GM23338 (cell line): Measurements from ENCODE around the gene MTCL3.

ENCODE experiments used
- ATAC-seq: fragments of 200-7000 bp; cut with Tn5 transposase; 3 replicates; pipeline ENCODE4 v1.9.1; 2020
- DNase-seq: peaks from one replicate; pipeline ENCODE4 v3.0.0-alpha.2; 2015; ENCODE audit warnings: low spot score
- H2AFZ ChIP-seq: fragments of 200-600 bp; sonication (generic); 2 replicates; pipeline ENCODE4 v1.8.0; 2016; ENCODE audit warnings: antibody characterized with exemption, mild to moderate bottlenecking, moderate library complexity
- H3F3A ChIP-seq: fragments of 200-600 bp; sonication (generic); replicated peaks from 2 replicates; pipeline ENCODE4 v1.8.0; 2017; ENCODE audit warnings: antibody characterized with exemption, mixed run types, low read depth
- H3K27ac ChIP-seq: fragments of 200-600 bp; sonication (generic); 2 replicates; pipeline ENCODE4 v1.6.1; 2016; ENCODE audit warnings: low read depth
- H3K27me3 ChIP-seq: fragments of 200-600 bp; sonication (generic); 2 replicates; pipeline ENCODE4 v1.8.0; 2016; ENCODE audit warnings: mild to moderate bottlenecking, mixed run types, moderate library complexity; ENCODE audit not compliant: insufficient read depth
- H3K36me3 ChIP-seq: fragments of 200-600 bp; sonication (generic); 2 replicates; pipeline ENCODE4 v1.8.0; 2016; ENCODE audit warnings: mild to moderate bottlenecking; ENCODE audit not compliant: insufficient read depth
- H3K4me1 ChIP-seq: fragments of 200-600 bp; sonication (generic); 2 replicates; pipeline ENCODE4 v1.8.0; 2016; ENCODE audit warnings: mild to moderate bottlenecking, moderate library complexity; ENCODE audit not compliant: insufficient read depth
- H3K4me2 ChIP-seq: fragments of 200-600 bp; sonication (generic); 2 replicates; pipeline ENCODE4 v1.7.1; 2017; ENCODE audit warnings: mixed run types
- H3K4me3 ChIP-seq: fragments of 200-600 bp; sonication (generic); 2 replicates; pipeline ENCODE4 v1.6.1; 2016; ENCODE audit warnings: mixed run types
- H3K79me2 ChIP-seq: fragments of 200-600 bp; sonication (generic); replicated peaks from 2 replicates; pipeline ENCODE4 v1.8.0; 2017; ENCODE audit warnings: mild to moderate bottlenecking; ENCODE audit not compliant: insufficient read depth
- H3K9me2 ChIP-seq: fragments of 200-600 bp; sonication (generic); 2 replicates; pipeline ENCODE4 v1.8.0; 2017; ENCODE audit not compliant: insufficient read depth
- H4K20me1 ChIP-seq: fragments of 200-600 bp; sonication (generic); replicated peaks from 2 replicates; pipeline ENCODE4 v1.8.0; 2017; ENCODE audit warnings: mild to moderate bottlenecking; ENCODE audit not compliant: insufficient read depth
- H3K27ac Mint-ChIP-seq: 2 replicates; pipeline ENCODE4 v1.8.0; 2020; ENCODE audit warnings: inconsistent platforms, mild to moderate bottlenecking, moderate library complexity, mixed read lengths
- H3K27me3 Mint-ChIP-seq: 3 replicates; pipeline ENCODE4 v1.8.0; 2022; ENCODE audit warnings: low read depth, mild to moderate bottlenecking, moderate library complexity, mixed read lengths, inconsistent platforms; ENCODE audit not compliant: insufficient read depth, poor library complexity
- H3K36me3 Mint-ChIP-seq: 3 replicates; pipeline ENCODE4 v1.8.0; 2021; ENCODE audit warnings: low read depth, mild to moderate bottlenecking, inconsistent platforms, moderate library complexity, mixed read lengths
- H3K4me1 Mint-ChIP-seq: 3 replicates; pipeline ENCODE4 v1.8.0; 2020; ENCODE audit warnings: mild to moderate bottlenecking, inconsistent platforms, mixed read lengths
- H3K4me3 Mint-ChIP-seq: 3 replicates; pipeline ENCODE4 v1.8.0; 2021; ENCODE audit warnings: moderate library complexity, mild to moderate bottlenecking, inconsistent platforms, mixed read lengths
- H3K9me3 Mint-ChIP-seq: 3 replicates; pipeline ENCODE4 v1.8.0; 2020; ENCODE audit warnings: moderate library complexity, mild to moderate bottlenecking, inconsistent platforms, mixed read lengths
- CREB1 ChIP-seq: fragments of 250-450 bp; sonication (Bioruptor Pico); IDR thresholded peaks from 2 replicates; pipeline ENCODE4 v1.5.0; 2020; ENCODE audit warnings: low read depth, mild to moderate bottlenecking, moderate library complexity
- CTCF ChIP-seq, 2 experiments: fragments of 200-600 bp in 1 of 2; sonication (generic) in 1 of 2; conservative IDR thresholded peaks; 2 replicates each; pipeline versions ENCODE4 v1.5.1 to v1.6.1; 2016 to 2017; ENCODE audit warnings: antibody characterized with exemption in 2 of 2, low read depth in 2 of 2, mild to moderate bottlenecking in 2 of 2, moderate library complexity in 1 of 2
- ETS1 ChIP-seq: IDR thresholded peaks from 2 replicates; pipeline ENCODE4 v1.6.1; 2016; ENCODE audit warnings: antibody characterized with exemption
- EZH2 ChIP-seq: fragments of 200-600 bp; sonication (generic); IDR thresholded peaks from one replicate; pipeline ENCODE4 v1.8.0; 2017; ENCODE audit warnings: antibody characterized with exemption, mild to moderate bottlenecking, low read depth; ENCODE audit not compliant: unreplicated experiment
- EZH2phosphoT487 ChIP-seq: fragments of 200-600 bp; sonication (generic); IDR thresholded peaks from one replicate; pipeline ENCODE4 v1.8.1; 2018; ENCODE audit warnings: antibody characterized with exemption; ENCODE audit not compliant: unreplicated experiment
- JUNB ChIP-seq: IDR thresholded peaks from one replicate; pipeline ENCODE4 v1.6.1; 2016; ENCODE audit warnings: antibody characterized with exemption; ENCODE audit not compliant: unreplicated experiment
- NANOG ChIP-seq: IDR thresholded peaks from 2 replicates; pipeline ENCODE4 v1.6.1; 2016; ENCODE audit warnings: antibody characterized with exemption, borderline replicate concordance
- POLR2AphosphoS5 ChIP-seq: IDR thresholded peaks from 2 replicates; pipeline ENCODE4 v1.6.1; 2016; ENCODE audit warnings: antibody characterized with exemption, low read depth
- REST ChIP-seq: IDR thresholded peaks from one replicate; pipeline ENCODE4 v1.6.1; 2018; ENCODE audit warnings: antibody characterized with exemption; ENCODE audit not compliant: unreplicated experiment
- STAT1 ChIP-seq: IDR thresholded peaks from one replicate; pipeline ENCODE4 v1.6.1; 2016; ENCODE audit warnings: antibody characterized with exemption; ENCODE audit not compliant: unreplicated experiment
- ZNF114 ChIP-seq: fragments of 250-450 bp; sonication (Bioruptor Pico); IDR thresholded peaks from 2 replicates; pipeline ENCODE4 v1.5.0; 2020; ENCODE audit warnings: mild to moderate bottlenecking, moderate library complexity
- ZNF331 ChIP-seq: fragments of 250-450 bp; sonication (Bioruptor Pico); IDR thresholded peaks from 2 replicates; pipeline ENCODE4 v1.5.0; 2020; ENCODE audit warnings: low read depth, mild to moderate bottlenecking, moderate library complexity
- TF ChIP-seq, protein P1 (sequence below): fragments of 250-450 bp; sonication (Bioruptor Pico); IDR thresholded peaks from 2 replicates; pipeline ENCODE4 v1.5.0; 2020; ENCODE audit warnings: mild to moderate bottlenecking, moderate library complexity

MTCL3 gene

GRCh38 chr6:127518191-127518709 lies 885 bp downstream of the MTCL3 start:
- Histone ChIP-seq H2AFZ (peak overlapping the region; percentile 94), H3K4me1 (peaks cover 23% of the 10 kb centered on the region), H3K27me3 (peaks cover 28% of the 10 kb centered on the region), H3K4me2 (peak overlapping the region; percentile 96), H3K9me2 (no peaks in the 10 kb centered on the region), H3K79me2 (0 out of 2 replicates have a peak, but pooled peaks cover 8% of the 10 kb centered on the region), H3K27ac (peak overlapping the region; percentile 90; the same call in 1 of the 2 replicates), H3F3A (0 out of 2 replicates have a peak, but pooled peaks cover 6% of the 10 kb centered on the region), H3K4me3 (peak overlapping the region; percentile 89), H3K36me3 (peaks cover 6% of the 10 kb centered on the region; the same call in 1 of the 2 replicates), H4K20me1 (peaks cover 11% of the 10 kb centered on the region; the same call in 1 of the 2 replicates)
- TF ChIP-seq, protein P1, sequence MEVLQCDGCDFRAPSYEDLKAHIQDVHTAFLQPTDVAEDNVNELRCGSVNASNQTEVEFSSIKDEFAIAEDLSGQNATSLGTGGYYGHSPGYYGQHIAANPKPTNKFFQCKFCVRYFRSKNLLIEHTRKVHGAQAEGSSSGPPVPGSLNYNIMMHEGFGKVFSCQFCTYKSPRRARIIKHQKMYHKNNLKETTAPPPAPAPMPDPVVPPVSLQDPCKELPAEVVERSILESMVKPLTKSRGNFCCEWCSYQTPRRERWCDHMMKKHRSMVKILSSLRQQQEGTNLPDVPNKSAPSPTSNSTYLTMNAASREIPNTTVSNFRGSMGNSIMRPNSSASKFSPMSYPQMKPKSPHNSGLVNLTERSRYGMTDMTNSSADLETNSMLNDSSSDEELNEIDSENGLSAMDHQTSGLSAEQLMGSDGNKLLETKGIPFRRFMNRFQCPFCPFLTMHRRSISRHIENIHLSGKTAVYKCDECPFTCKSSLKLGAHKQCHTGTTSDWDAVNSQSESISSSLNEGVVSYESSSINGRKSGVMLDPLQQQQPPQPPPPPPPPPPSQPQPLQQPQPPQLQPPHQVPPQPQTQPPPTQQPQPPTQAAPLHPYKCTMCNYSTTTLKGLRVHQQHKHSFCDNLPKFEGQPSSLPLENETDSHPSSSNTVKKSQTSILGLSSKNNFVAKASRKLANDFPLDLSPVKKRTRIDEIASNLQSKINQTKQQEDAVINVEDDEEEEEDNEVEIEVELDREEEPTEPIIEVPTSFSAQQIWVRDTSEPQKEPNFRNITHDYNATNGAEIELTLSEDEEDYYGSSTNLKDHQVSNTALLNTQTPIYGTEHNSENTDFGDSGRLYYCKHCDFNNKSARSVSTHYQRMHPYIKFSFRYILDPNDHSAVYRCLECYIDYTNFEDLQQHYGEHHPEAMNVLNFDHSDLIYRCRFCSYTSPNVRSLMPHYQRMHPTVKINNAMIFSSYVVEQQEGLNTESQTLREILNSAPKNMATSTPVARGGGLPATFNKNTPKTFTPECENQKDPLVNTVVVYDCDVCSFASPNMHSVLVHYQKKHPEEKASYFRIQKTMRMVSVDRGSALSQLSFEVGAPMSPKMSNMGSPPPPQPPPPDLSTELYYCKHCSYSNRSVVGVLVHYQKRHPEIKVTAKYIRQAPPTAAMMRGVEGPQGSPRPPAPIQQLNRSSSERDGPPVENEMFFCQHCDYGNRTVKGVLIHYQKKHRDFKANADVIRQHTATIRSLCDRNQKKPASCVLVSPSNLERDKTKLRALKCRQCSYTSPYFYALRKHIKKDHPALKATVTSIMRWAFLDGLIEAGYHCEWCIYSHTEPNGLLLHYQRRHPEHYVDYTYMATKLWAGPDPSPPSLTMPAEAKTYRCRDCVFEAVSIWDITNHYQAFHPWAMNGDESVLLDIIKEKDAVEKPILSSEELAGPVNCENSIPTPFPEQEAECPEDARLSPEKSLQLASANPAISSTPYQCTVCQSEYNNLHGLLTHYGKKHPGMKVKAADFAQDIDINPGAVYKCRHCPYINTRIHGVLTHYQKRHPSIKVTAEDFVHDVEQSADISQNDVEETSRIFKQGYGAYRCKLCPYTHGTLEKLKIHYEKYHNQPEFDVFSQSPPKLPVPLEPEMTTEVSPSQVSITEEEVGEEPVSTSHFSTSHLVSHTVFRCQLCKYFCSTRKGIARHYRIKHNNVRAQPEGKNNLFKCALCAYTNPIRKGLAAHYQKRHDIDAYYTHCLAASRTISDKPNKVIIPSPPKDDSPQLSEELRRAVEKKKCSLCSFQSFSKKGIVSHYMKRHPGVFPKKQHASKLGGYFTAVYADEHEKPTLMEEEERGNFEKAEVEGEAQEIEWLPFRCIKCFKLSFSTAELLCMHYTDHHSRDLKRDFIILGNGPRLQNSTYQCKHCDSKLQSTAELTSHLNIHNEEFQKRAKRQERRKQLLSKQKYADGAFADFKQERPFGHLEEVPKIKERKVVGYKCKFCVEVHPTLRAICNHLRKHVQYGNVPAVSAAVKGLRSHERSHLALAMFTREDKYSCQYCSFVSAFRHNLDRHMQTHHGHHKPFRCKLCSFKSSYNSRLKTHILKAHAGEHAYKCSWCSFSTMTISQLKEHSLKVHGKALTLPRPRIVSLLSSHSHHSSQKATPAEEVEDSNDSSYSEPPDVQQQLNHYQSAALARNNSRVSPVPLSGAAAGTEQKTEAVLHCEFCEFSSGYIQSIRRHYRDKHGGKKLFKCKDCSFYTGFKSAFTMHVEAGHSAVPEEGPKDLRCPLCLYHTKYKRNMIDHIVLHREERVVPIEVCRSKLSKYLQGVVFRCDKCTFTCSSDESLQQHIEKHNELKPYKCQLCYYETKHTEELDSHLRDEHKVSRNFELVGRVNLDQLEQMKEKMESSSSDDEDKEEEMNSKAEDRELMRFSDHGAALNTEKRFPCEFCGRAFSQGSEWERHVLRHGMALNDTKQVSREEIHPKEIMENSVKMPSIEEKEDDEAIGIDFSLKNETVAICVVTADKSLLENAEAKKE (CRISPR knock-in tag): no peak
- TF ChIP-seq EZH2phosphoT487 (no peak), CTCF (conservative IDR thresholded peaks at IDR 0.05; ENCODE audit: low read depth in 2 of 2) (no peak), EZH2 (no peak), NANOG (no peak), POLR2AphosphoS5 (no peak; the same call in 1 of the 2 replicates), STAT1 (no peak), REST (no peak), ZNF331 (CRISPR knock-in tag) (no peak), CREB1 (no peak), ZNF114 (CRISPR knock-in tag) (no peak), ETS1 (no peak), JUNB (no peak)
- ATAC-seq: no peak
- DNase-seq: peak; percentile 62
- H3K4me3 Mint-ChIP-seq: peak overlapping the region; percentile 86
- H3K27ac Mint-ChIP-seq: peak overlapping the region; percentile 79; the same call in 1 of the 2 replicates
- peaks cover 33% of the 10 kb centered on the region for H3K4me1 Mint-ChIP-seq
- H3K9me3 Mint-ChIP-seq: no peaks in the 10 kb centered on the region
- peaks cover 22% of the 10 kb centered on the region for H3K27me3 Mint-ChIP-seq
- peaks cover 14% of the 10 kb centered on the region for H3K36me3 Mint-ChIP-seq
